Endothelial cell of umbilical vein (primary cell): Measurements from ENCODE around the gene CAMTA1. TPM values are rescaled to one million over a fixed set of nuclear protein-coding genes. Genes with fewer than 3 reads are reported as not detected.

Experiments
- BruUV-seq: library from RNA; stranded (reverse); fragments of 400-500 nt; replicated peaks from 2 replicates; lab custom pipeline; 2021; lab: Mats Ljungman, UMichigan
- CTCF ChIA-PET: fragments of 300-600, 350-600 bp; sonication (Branson Sonifier 250); formaldehyde crosslinking; loops from one replicate; lab custom pipeline; 2021; ENCODE audit warnings: antibody characterized with exemption, inconsistent platforms; lab: Charles Lee
- POLR2A ChIA-PET: fragments of 300-600, 350-600 bp; sonication (Branson Sonifier 250); formaldehyde crosslinking; loops from one replicate; lab custom pipeline; 2021; ENCODE audit warnings: antibody characterized with exemption, inconsistent platforms; lab: Charles Lee
- DNase-seq: peaks from one replicate; pipeline ENCODE4 v3.0.0-alpha.2; 2011; ENCODE audit warnings: low read depth, low spot score
- FAIRE-seq: peaks from 2 replicates; lab custom pipeline; 2011; peaks lifted over from hg19 to GRCh38; lab: Jason Lieb, UNC
- H2AFZ ChIP-seq: 2 replicates; pipeline ENCODE4 v1.6.0; 2012; ENCODE audit warnings: low read depth, low read length, control low read depth, inconsistent platforms
- H3K27ac ChIP-seq: 2 replicates; pipeline ENCODE4 v1.5.1; 2011; ENCODE audit warnings: low read depth, mild to moderate bottlenecking, control low read depth, low read length, moderate library complexity; ENCODE audit not compliant: insufficient read depth
- H3K27me3 ChIP-seq, 2 experiments: 2 replicates each; pipeline versions ENCODE4 v1.6.0 to v1.6.1; 2011; ENCODE audit warnings: low read length in 2 of 2, mixed read lengths in 1 of 2; ENCODE audit not compliant: control insufficient read depth in 2 of 2, insufficient read depth in 2 of 2
- H3K36me3 ChIP-seq, 2 experiments: 2 replicates in 1 of 2; 3 replicates in 1 of 2; pipeline ENCODE4 v1.5.1; 2011; ENCODE audit warnings: low read length in 2 of 2, mild to moderate bottlenecking in 1 of 2, moderate library complexity in 1 of 2; ENCODE audit not compliant: control insufficient read depth in 2 of 2, insufficient read depth in 2 of 2; ENCODE audit errors: extremely low read depth in 1 of 2
- H3K4me1 ChIP-seq: 3 replicates; pipeline ENCODE4 v1.5.1; 2011; ENCODE audit warnings: mild to moderate bottlenecking, low read length; ENCODE audit not compliant: control insufficient read depth, insufficient read depth; ENCODE audit errors: extremely low read depth
- H3K4me2 ChIP-seq: 2 replicates; pipeline ENCODE4 v1.6.1; 2011; ENCODE audit warnings: low read length, control low read depth, mixed read lengths; ENCODE audit not compliant: insufficient read depth
- H3K4me3 ChIP-seq, 3 experiments: fragments of 200-600 bp in 1 of 3; sonication (generic), shearing (Covaris generic) in 1 of 3; replicated peaks in 1 of 3; 2 replicates each; pipeline ENCODE4 v1.5.1; 2011 to 2016; ENCODE audit warnings: control low read depth in 3 of 3, low read length in 3 of 3, mild to moderate bottlenecking in 2 of 3, inconsistent platforms in 1 of 3, low read depth in 1 of 3, moderate library complexity in 1 of 3; ENCODE audit not compliant: insufficient read depth in 1 of 3
- H3K79me2 ChIP-seq: 2 replicates; pipeline ENCODE4 v1.6.0; 2012; ENCODE audit warnings: low read length, inconsistent platforms; ENCODE audit not compliant: control insufficient read depth, insufficient read depth
- H3K9ac ChIP-seq: replicated peaks from 2 replicates; pipeline ENCODE3; 2011; ENCODE audit warnings: low read length, control low read depth; ENCODE audit not compliant: insufficient read depth; ENCODE audit errors: extremely low read depth
- H3K9me1 ChIP-seq: replicated peaks from 3 replicates; pipeline ENCODE4 v1.6.0; 2011; ENCODE audit warnings: mild to moderate bottlenecking, low read length; ENCODE audit not compliant: control insufficient read depth, insufficient read depth; ENCODE audit errors: extremely low read depth
- H3K9me3 ChIP-seq: replicated peaks from 2 replicates; pipeline ENCODE4 v1.5.1; 2012; ENCODE audit warnings: low read length, inconsistent platforms; ENCODE audit not compliant: control insufficient read depth, insufficient read depth
- H4K20me1 ChIP-seq: replicated peaks from 2 replicates; pipeline ENCODE3; 2011; ENCODE audit warnings: mild to moderate bottlenecking, low read length; ENCODE audit not compliant: control insufficient read depth, insufficient read depth; ENCODE audit errors: extremely low read depth
- EZH2 ChIP-seq: IDR thresholded peaks from 2 replicates; pipeline ENCODE4 v1.6.1; 2012; ENCODE audit warnings: borderline replicate concordance, low read depth, mild to moderate bottlenecking, moderate library complexity, low read length, inconsistent platforms; ENCODE audit not compliant: severe bottlenecking
- FOS ChIP-seq: IDR thresholded peaks from 2 replicates; pipeline ENCODE4 v1.6.1; 2011; ENCODE audit warnings: mild to moderate bottlenecking, low read length, moderate library complexity, borderline replicate concordance; ENCODE audit not compliant: insufficient read depth
- GATA2 ChIP-seq: IDR thresholded peaks from 2 replicates; pipeline ENCODE4 v1.7.0; 2011; ENCODE audit warnings: low read depth, mild to moderate bottlenecking, moderate library complexity, mixed read lengths, low read length; ENCODE audit not compliant: insufficient read length, insufficient read depth
- JUN ChIP-seq: IDR thresholded peaks from 2 replicates; pipeline ENCODE4 v1.6.1; 2011; ENCODE audit warnings: borderline replicate concordance, low read depth; ENCODE audit not compliant: insufficient read length, insufficient read depth
- MAX ChIP-seq: IDR thresholded peaks from 2 replicates; pipeline ENCODE4 v1.6.1; 2011; ENCODE audit not compliant: insufficient read depth, insufficient read length
- MYC ChIP-seq: IDR thresholded peaks from one replicate; pipeline ENCODE4 v1.6.1; 2011; ENCODE audit warnings: mild to moderate bottlenecking, low read depth, low read length
- POLR2A ChIP-seq: IDR thresholded peaks from 2 replicates; pipeline ENCODE4 v1.6.1; 2012; ENCODE audit warnings: low read depth, mild to moderate bottlenecking, control low read depth, low read length
- POLR2AphosphoS5 ChIP-seq: IDR thresholded peaks from 2 replicates; pipeline ENCODE4 v1.6.1; 2012; ENCODE audit warnings: low read depth, mild to moderate bottlenecking, control low read depth, low read length, moderate library complexity; ENCODE audit not compliant: insufficient read depth
- dilution Hi-C: fragments of 300-500 bp; cut with MboI; formaldehyde crosslinking; loops from one replicate; pipeline ENCODE4 v1.15.0; 2019; ENCODE audit warnings: low sequenced_read_pairs; ENCODE audit not compliant: extremely low pct_ligation_motif_present
- intact Hi-C: fragments of 100-400 bp; cut with micrococcal nuclease; formaldehyde crosslinking; loops from one replicate; pipeline ENCODE4 v1.10.0; 2022
- polyA plus RNA-seq, 4 experiments: library from polyadenylated mRNA; depleted of rRNA in 3 of 4; stranded (reverse) in 3 of 4; unstranded in 1 of 4; fragments of >200 nt; gene quantifications; 2 replicates each; pipeline versions ENCODE4 v1.2.1 to v1.2.3, GENCODE V29; 2011 to 2012; ENCODE audit warnings: missing spikeins in 1 of 4
- total RNA-seq: library from RNA; stranded (reverse); gene quantifications from 2 replicates; pipeline ENCODE4 v1.2.3, GENCODE V29; 2021
- TF ChIP-seq, protein P1 (sequence below), 2 donors: IDR thresholded peaks; 1 replicate in 1 of 2; 2 replicates in 1 of 2; pipeline ENCODE4 v1.5.1; 2011; ENCODE audit warnings: low read length in 2 of 2, mild to moderate bottlenecking in 2 of 2, moderate library complexity in 2 of 2, control low read depth in 1 of 2, inconsistent platforms in 1 of 2, low read depth in 1 of 2; ENCODE audit not compliant: insufficient read depth in 1 of 2; ENCODE audit errors: extremely low read depth in 1 of 2

CAMTA1 gene
- total and polyA plus RNA-seq, 2 donors (not counting 3 experiments of a cell fraction or from before 2014, with no cell fraction given) = 50.8 to 92.7 TPM

GRCh38 chr1:7022058-7022457 is 236.8 kb downstream of the CAMTA1 start:
- no peaks in the 10 kb centered on the region for H3K9me1 ChIP-seq
- no peaks in the 10 kb centered on the region for H4K20me1 ChIP-seq
- H3K27ac ChIP-seq = no peak overlapping the region
- intact Hi-C loops = no loop called here
- no peaks in the 10 kb centered on the region for H3K27me3 ChIP-seq
- H3K9ac ChIP-seq = no peak overlapping the region
- DNase-seq = no peak
- no TSS peak for BruUV-seq
- FAIRE-seq = no peak
- H3K9me3 ChIP-seq = no peaks in the 10 kb centered on the region
- no peaks in the 10 kb centered on the region for H3K36me3 ChIP-seq
- dilution Hi-C loops = no loop called here
- CTCF ChIA-PET = interaction anchor here (1.1 to 1.3 kb wide), 3 partner anchors 13 to 302 kb away, joined by 3 read pairs; no protein-coding TSS in a partner anchor
- H3K79me2 ChIP-seq = no peaks in the 10 kb centered on the region
- H3K4me2 ChIP-seq = no peak overlapping the region
- no peaks in the 10 kb centered on the region for H3K4me1 ChIP-seq
- no peak overlapping the region for H3K4me3 ChIP-seq
- TF ChIP-seq JUN (no peak), EZH2 (no peak)
- TF ChIP-seq, protein P1, sequence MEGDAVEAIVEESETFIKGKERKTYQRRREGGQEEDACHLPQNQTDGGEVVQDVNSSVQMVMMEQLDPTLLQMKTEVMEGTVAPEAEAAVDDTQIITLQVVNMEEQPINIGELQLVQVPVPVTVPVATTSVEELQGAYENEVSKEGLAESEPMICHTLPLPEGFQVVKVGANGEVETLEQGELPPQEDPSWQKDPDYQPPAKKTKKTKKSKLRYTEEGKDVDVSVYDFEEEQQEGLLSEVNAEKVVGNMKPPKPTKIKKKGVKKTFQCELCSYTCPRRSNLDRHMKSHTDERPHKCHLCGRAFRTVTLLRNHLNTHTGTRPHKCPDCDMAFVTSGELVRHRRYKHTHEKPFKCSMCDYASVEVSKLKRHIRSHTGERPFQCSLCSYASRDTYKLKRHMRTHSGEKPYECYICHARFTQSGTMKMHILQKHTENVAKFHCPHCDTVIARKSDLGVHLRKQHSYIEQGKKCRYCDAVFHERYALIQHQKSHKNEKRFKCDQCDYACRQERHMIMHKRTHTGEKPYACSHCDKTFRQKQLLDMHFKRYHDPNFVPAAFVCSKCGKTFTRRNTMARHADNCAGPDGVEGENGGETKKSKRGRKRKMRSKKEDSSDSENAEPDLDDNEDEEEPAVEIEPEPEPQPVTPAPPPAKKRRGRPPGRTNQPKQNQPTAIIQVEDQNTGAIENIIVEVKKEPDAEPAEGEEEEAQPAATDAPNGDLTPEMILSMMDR (IDR thresholded peaks at IDR 0.05; ENCODE audit: extremely low read depth in 1 of 2, insufficient read depth in 1 of 2, low read depth in 1 of 2, low read length in 2 of 2) = no peak
- POLR2A ChIA-PET = no interaction called here
- H2AFZ ChIP-seq = no peak overlapping the region

DNA sequence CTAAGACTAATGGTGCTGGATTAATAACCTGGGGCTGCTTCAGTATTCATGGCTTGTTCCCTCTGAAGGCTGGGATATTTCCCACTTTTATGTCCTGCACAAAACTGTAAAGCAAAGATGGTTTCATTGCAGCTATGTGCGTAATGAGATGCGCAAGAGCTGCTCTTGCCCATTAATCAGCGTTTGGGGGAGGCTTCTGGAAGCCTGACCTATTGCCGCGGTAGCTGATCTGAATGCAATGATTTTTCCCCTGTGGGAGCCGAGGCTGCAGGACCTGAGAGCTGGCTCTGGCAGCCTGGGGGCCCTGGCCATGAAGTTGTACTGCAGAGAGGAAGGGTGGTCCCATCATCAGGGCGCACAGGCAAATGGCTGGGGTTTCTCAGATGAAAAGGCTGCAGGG is 239.8 kb downstream of the CAMTA1 start:
- TF ChIP-seq MAX (no peak), JUN (no peak), POLR2A (no peak), GATA2 (no peak), FOS (no peak), POLR2AphosphoS5 (no peak), MYC (no peak), EZH2 (no peak)
- TF ChIP-seq, protein P1 (IDR thresholded peaks at IDR 0.05; ENCODE audit: extremely low read depth in 1 of 2, insufficient read depth in 1 of 2, low read depth in 1 of 2, low read length in 2 of 2) = no peak
- Histone ChIP-seq H3K79me2 (no peaks in the 10 kb centered on the region), H3K27ac (no peak overlapping the region), H3K27me3 (no peaks in the 10 kb centered on the region), H3K4me3 (no peak overlapping the region), H3K4me2 (no peak overlapping the region), H4K20me1 (no peaks in the 10 kb centered on the region), H3K9ac (no peak overlapping the region), H3K4me1 (no peaks in the 10 kb centered on the region), H3K9me3 (no peaks in the 10 kb centered on the region), H3K36me3 (no peaks in the 10 kb centered on the region), H3K9me1 (no peaks in the 10 kb centered on the region), H2AFZ (no peak overlapping the region)
- dilution Hi-C loops (no loop called here), intact Hi-C loops (no loop called here)
- BruUV-seq = no TSS peak
- ChIA-PET POLR2A (no interaction called here), CTCF (interaction anchor here (2.2 to 2.3 kb wide), 2 partner anchors 18 to 45 kb away, joined by 8 to 11 read pairs; no protein-coding TSS in a partner anchor)
- FAIRE-seq (no peak), DNase-seq (no peak)
